HepG2 (cell line): ENCODE results near the gene MED12. TPM values are rescaled to one million over a fixed set of nuclear protein-coding genes. Genes with fewer than 3 reads are reported as not detected.

Experiments
- ATAC-seq: fragments of 200-7000 bp; cut with Tn5 transposase; 3 replicates; pipeline ENCODE4 v1.9.1; 2020; ENCODE audit warnings: mild to moderate bottlenecking, moderate library complexity
- BruUV-seq: library from RNA; stranded (reverse); fragments of 400-500 nt; replicated peaks from 2 replicates; lab custom pipeline; 2021; lab: Mats Ljungman, UMichigan
- CTCF ChIA-PET: fragments of 300-600 bp; formaldehyde crosslinking; extraction: SDS; loops from one replicate; lab custom pipeline; 2021; ENCODE audit warnings: low total read pairs, inconsistent platforms, low intra/inter-chr PET ratio; lab: Yijun Ruan, JAX
- POLR2A ChIA-PET: fragments of 350-600 bp; sonication (Branson Sonifier 250); formaldehyde crosslinking; loops from one replicate; lab custom pipeline; 2020; ENCODE audit warnings: antibody characterized with exemption, inconsistent platforms; lab: Yijun Ruan, JAX
- DNase-seq: peaks from one replicate; pipeline ENCODE4 v3.0.0-alpha.2; 2015; ENCODE audit warnings: low spot score
- FAIRE-seq: peaks from 3 replicates; lab custom pipeline; 2011; peaks lifted over from hg19 to GRCh38; lab: Jason Lieb, UNC
- H2AFZ ChIP-seq: one replicate; pipeline ENCODE4 v1.6.1; 2011; ENCODE audit warnings: low read length, inconsistent platforms
- H3K27ac ChIP-seq: fragments of 300-600 bp; 3 replicates; pipeline ENCODE4 v1.8.0; 2011; ENCODE audit warnings: mixed run types, mild to moderate bottlenecking, mixed read lengths, low read length, inconsistent platforms; ENCODE audit not compliant: insufficient read depth; ENCODE audit errors: extremely low read length
- H3K27me3 ChIP-seq, 2 experiments: fragments of 200-600 bp in 1 of 2; 2 replicates in 1 of 2; 3 replicates in 1 of 2; pipeline versions ENCODE4 v1.6.0 to v1.8.0; 2011; ENCODE audit warnings: low read length in 2 of 2, mild to moderate bottlenecking in 2 of 2, moderate library complexity in 2 of 2, inconsistent platforms in 1 of 2; ENCODE audit not compliant: insufficient read depth in 2 of 2, control insufficient read depth in 1 of 2
- H3K36me3 ChIP-seq, 2 experiments: fragments of 200-600 bp in 1 of 2; replicated peaks in 1 of 2; 2 replicates in 1 of 2; 3 replicates in 1 of 2; pipeline versions ENCODE4 v1.5.1 to v1.8.0; 2011; ENCODE audit warnings: low read length in 2 of 2, inconsistent platforms in 1 of 2; ENCODE audit not compliant: insufficient read depth in 2 of 2, control insufficient read depth in 1 of 2
- H3K4me1 ChIP-seq: 2 replicates; pipeline ENCODE4 v1.5.1; 2012; ENCODE audit warnings: low read length, inconsistent platforms; ENCODE audit not compliant: insufficient read depth
- H3K4me2 ChIP-seq: 2 replicates; pipeline ENCODE4 v1.6.0; 2011; ENCODE audit warnings: low read depth, low read length, inconsistent platforms
- H3K4me3 ChIP-seq, 3 experiments: fragments of 200-600 bp in 1 of 3; sonication (generic), shearing (Covaris generic) in 1 of 3; replicated peaks in 1 of 3; 2 replicates each; pipeline ENCODE4 v1.5.1; 2011 to 2016; ENCODE audit warnings: low read length in 3 of 3, inconsistent platforms in 2 of 3, low read depth in 2 of 3, mild to moderate bottlenecking in 2 of 3, control low read depth in 1 of 3, mixed read lengths in 1 of 3; ENCODE audit not compliant: insufficient read depth in 1 of 3
- H3K79me2 ChIP-seq: one replicate; pipeline ENCODE4 v1.6.1; 2011; ENCODE audit warnings: low read length, inconsistent platforms; ENCODE audit not compliant: insufficient read depth
- H3K9ac ChIP-seq: 2 replicates; pipeline ENCODE4 v1.6.0; 2011; ENCODE audit warnings: mild to moderate bottlenecking, low read depth, low read length, inconsistent platforms; ENCODE audit not compliant: insufficient read depth
- H3K9me3 ChIP-seq: 2 replicates; pipeline ENCODE4 v1.5.1; 2012; ENCODE audit warnings: mild to moderate bottlenecking, low read length
- H4K20me1 ChIP-seq: 2 replicates; pipeline ENCODE4 v1.6.0; 2011; ENCODE audit warnings: inconsistent platforms, mild to moderate bottlenecking, low read length, moderate library complexity; ENCODE audit not compliant: insufficient read depth
- GRHL1 ChIP-seq: sonication (generic); formaldehyde crosslinking; conservative IDR thresholded peaks from 2 replicates; pipeline ENCODE4 v1.8.0; 2022; ENCODE audit warnings: missing genetic modification reagents
- JDP2 ChIP-seq: sonication (generic); formaldehyde crosslinking; IDR thresholded peaks from 2 replicates; pipeline ENCODE4 v1.8.1; 2022; ENCODE audit warnings: missing genetic modification reagents, borderline replicate concordance
- JUNB ChIP-seq: sonication (generic); formaldehyde crosslinking; IDR thresholded peaks from 2 replicates; pipeline ENCODE4 v1.8.0; 2022; ENCODE audit warnings: missing genetic modification reagents, mild to moderate bottlenecking, borderline replicate concordance
- KMT2A ChIP-seq: sonication (generic); formaldehyde crosslinking; IDR thresholded peaks from 2 replicates; pipeline ENCODE4 v1.4.0; 2020; ENCODE audit warnings: missing genetic modification reagents
- MAZ ChIP-seq, 2 experiments: sonication (generic) in 1 of 2; formaldehyde crosslinking in 1 of 2; IDR thresholded peaks; 2 replicates each; pipeline versions ENCODE4 v1.5.0 to v1.6.1; 2012 to 2020; ENCODE audit warnings: low read depth in 2 of 2, mild to moderate bottlenecking in 2 of 2, borderline replicate concordance in 1 of 2, improper control_type of control experiment in 1 of 2, low read length in 1 of 2, missing genetic modification reagents in 1 of 2, moderate library complexity in 1 of 2
- POLR2AphosphoS5 ChIP-seq: IDR thresholded peaks from 2 replicates; pipeline ENCODE4 v1.6.1; 2012; ENCODE audit warnings: low read depth, low read length
- POLR2G ChIP-seq: fragments of 200-400 bp; formaldehyde crosslinking; IDR thresholded peaks from 2 replicates; pipeline ENCODE4 v1.6.1; 2018; ENCODE audit warnings: mild to moderate bottlenecking, low read depth, low read length, moderate library complexity
- SATB2 ChIP-seq: sonication (generic); formaldehyde crosslinking; IDR thresholded peaks from 2 replicates; pipeline ENCODE4 v1.5.0; 2020; ENCODE audit warnings: missing genetic modification reagents
- ZNF318 ChIP-seq: sonication (generic); formaldehyde crosslinking; IDR thresholded peaks from 2 replicates; pipeline ENCODE4 v1.4.0; 2020; ENCODE audit warnings: mild to moderate bottlenecking, missing genetic modification reagents
- WGBS: methylation state at CpG from one replicate; pipeline ENCODE4 v1.1.6; 2017; ENCODE audit warnings: low lambda C conversion rate; 5-methylcytosine and 5-hydroxymethylcytosine counted together
- in situ Hi-C: cut with HindIII; loops from 2 replicates; pipeline ENCODE4 v1.10.0; 2017; ENCODE audit warnings: low pct_unique_long_range_greater_than_20kb; ENCODE audit not compliant: extremely low pct_ligation_motif_present
- intact Hi-C: fragments of 100-400 bp; cut with micrococcal nuclease; formaldehyde crosslinking; loops from one replicate; pipeline ENCODE4 v1.10.0; 2022; ENCODE audit not compliant: unreplicated experiment
- polyA plus RNA-seq, 8 experiments: library from polyadenylated mRNA; depleted of rRNA in 3 of 8; stranded (reverse) in 7 of 8; unstranded in 1 of 8; fragments of >200 nt; fragmentation: Illumina TruSeq in 4 of 8; extraction: Trizol in 4 of 8; gene quantifications; 2 replicates each; pipeline versions ENCODE4 v1.2.1 to v1.2.3, GENCODE V29; 2011 to 2016; ENCODE audit warnings: low read depth in 4 of 8, missing spikeins in 1 of 8, mixed read lengths in 1 of 8; ENCODE audit not compliant: insufficient read depth in 1 of 8
- total RNA-seq, 5 experiments: library from RNA; depleted of rRNA; stranded (reverse); fragments of >200 nt; fragmentation: Illumina TruSeq; extraction: Trizol; gene quantifications; 2 replicates each; pipeline ENCODE4 v1.2.3, GENCODE V29; 2016; ENCODE audit warnings: low read depth in 1 of 5
- TF ChIP-seq, protein P1 (sequence below): sonication (generic); formaldehyde crosslinking; IDR thresholded peaks from 2 replicates; pipeline ENCODE4 v1.4.0; 2020; ENCODE audit warnings: missing genetic modification reagents
- TF ChIP-seq, protein P2 (sequence below): sonication (generic); formaldehyde crosslinking; IDR thresholded peaks from 2 replicates; pipeline ENCODE4 v1.8.0; 2022; ENCODE audit warnings: missing genetic modification reagents, low read depth, mild to moderate bottlenecking, borderline replicate concordance

The MED12 gene
- total and polyA plus RNA-seq, 2 of the 13 experiments (the other 11 are each of a cell fraction or from before 2014, with no cell fraction given): 9.4 to 15.0 TPM

DNA sequence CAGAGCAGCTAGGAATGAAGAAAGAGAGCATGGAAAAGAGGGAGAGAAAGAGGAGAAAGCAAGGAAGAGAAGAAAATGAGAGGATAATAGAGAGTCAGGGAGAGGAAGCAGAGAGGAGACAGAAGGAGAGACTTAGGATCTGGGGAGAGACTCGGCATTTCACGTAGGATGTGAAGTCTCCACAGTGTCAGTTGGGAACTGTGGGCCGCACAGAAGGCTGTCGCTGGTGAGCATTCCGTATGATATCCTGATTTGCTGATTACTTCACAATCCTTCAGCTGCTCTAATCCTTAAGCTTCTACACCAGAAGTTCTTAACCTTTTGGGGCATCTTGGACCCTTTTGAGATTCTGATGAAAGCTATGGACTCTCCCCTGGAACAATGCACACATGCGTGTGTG is 40.2 kb downstream of the MED12 start:
- DNase-seq (no peak), FAIRE-seq (no peak), ATAC-seq (no peak)
- Histone ChIP-seq H3K36me3 (no peaks in the 10 kb centered on the region), H3K9me3 (no peaks in the 10 kb centered on the region), H3K4me3 (no peak overlapping the region), H4K20me1 (no peaks in the 10 kb centered on the region), H3K4me2 (no peak overlapping the region), H3K9ac (no peak overlapping the region), H3K27me3 (no peaks in the 10 kb centered on the region; a peak in 1 of 5 replicates), H3K4me1 (0 out of 2 replicates have a peak, but pooled peaks cover 6% of the 10 kb centered on the region), H3K27ac (no peak overlapping the region), H2AFZ (no peak overlapping the region), H3K79me2 (no peaks in the 10 kb centered on the region)
- 66% methylated on average over 4 of the region's 6 CpGs for WGBS
- POLR2A ChIA-PET: no interaction called here
- intact Hi-C loops (no loop called here), in situ Hi-C loops (no loop called here)
- no TSS peak for BruUV-seq
- CTCF ChIA-PET: no interaction called here
- TF ChIP-seq, protein P1, sequence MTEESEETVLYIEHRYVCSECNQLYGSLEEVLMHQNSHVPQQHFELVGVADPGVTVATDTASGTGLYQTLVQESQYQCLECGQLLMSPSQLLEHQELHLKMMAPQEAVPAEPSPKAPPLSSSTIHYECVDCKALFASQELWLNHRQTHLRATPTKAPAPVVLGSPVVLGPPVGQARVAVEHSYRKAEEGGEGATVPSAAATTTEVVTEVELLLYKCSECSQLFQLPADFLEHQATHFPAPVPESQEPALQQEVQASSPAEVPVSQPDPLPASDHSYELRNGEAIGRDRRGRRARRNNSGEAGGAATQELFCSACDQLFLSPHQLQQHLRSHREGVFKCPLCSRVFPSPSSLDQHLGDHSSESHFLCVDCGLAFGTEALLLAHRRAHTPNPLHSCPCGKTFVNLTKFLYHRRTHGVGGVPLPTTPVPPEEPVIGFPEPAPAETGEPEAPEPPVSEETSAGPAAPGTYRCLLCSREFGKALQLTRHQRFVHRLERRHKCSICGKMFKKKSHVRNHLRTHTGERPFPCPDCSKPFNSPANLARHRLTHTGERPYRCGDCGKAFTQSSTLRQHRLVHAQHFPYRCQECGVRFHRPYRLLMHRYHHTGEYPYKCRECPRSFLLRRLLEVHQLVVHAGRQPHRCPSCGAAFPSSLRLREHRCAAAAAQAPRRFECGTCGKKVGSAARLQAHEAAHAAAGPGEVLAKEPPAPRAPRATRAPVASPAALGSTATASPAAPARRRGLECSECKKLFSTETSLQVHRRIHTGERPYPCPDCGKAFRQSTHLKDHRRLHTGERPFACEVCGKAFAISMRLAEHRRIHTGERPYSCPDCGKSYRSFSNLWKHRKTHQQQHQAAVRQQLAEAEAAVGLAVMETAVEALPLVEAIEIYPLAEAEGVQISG (CRISPR knock-in tag): no peak
- TF ChIP-seq ZNF318 (no peak), POLR2G (no peak), SATB2 (no peak), KMT2A (no peak), JDP2 (CRISPR knock-in tag) (no peak), POLR2AphosphoS5 (no peak), JUNB (no peak), GRHL1 (CRISPR knock-in tag) (no peak), MAZ (IDR thresholded peaks at IDR 0.05; ENCODE audit: borderline replicate concordance, low read depth, low read length) (no peak), MAZ (CRISPR knock-in tag; IDR thresholded peaks at IDR 0.05; ENCODE audit: low read depth) (no peak)
- TF ChIP-seq, protein P2, sequence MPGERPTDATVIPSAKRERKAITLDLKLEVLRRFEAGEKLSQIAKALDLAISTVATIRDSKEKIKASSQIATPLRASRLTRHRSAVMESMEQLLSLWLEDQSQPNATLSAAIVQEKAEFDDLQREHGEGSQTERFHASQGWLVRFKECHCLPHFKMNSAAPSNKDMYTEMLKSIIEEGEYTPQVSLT: no peak
